Astrocyte (in vitro differentiated cells and primary cell): ENCODE measurements around the gene C3orf62. TPM values are rescaled to one million over a fixed set of nuclear protein-coding genes. Genes with fewer than 3 reads are reported as not detected.

ENCODE experiments used
- DNase-seq: peaks from one replicate; pipeline ENCODE4 v3.0.0-alpha.2; 2010; ENCODE audit warnings: low read depth
- FAIRE-seq: peaks from 2 replicates; lab custom pipeline; 2011; peaks lifted over from hg19 to GRCh38; lab: Jason Lieb, UNC
- H2AFZ ChIP-seq: 2 replicates; pipeline ENCODE4 v1.6.0; 2012; ENCODE audit warnings: low read depth, low read length, inconsistent platforms
- H3K27ac ChIP-seq: 2 replicates; pipeline ENCODE4 v1.5.1; 2011; ENCODE audit warnings: low read depth, low read length, inconsistent platforms
- H3K27me3 ChIP-seq: 2 replicates; pipeline ENCODE4 v1.6.0; 2011; ENCODE audit warnings: low read length, inconsistent platforms; ENCODE audit not compliant: insufficient read depth
- H3K36me3 ChIP-seq: 2 replicates; pipeline ENCODE4 v1.5.1; 2011; ENCODE audit warnings: low read length, inconsistent platforms; ENCODE audit not compliant: insufficient read depth
- H3K4me1 ChIP-seq: 2 replicates; pipeline ENCODE4 v1.5.1; 2011; ENCODE audit warnings: low read length, inconsistent platforms; ENCODE audit not compliant: insufficient read depth
- H3K4me2 ChIP-seq: 2 replicates; pipeline ENCODE4 v1.6.0; 2012; ENCODE audit warnings: low read length, inconsistent platforms
- H3K4me3 ChIP-seq: 2 replicates; pipeline ENCODE4 v1.5.1; 2011; ENCODE audit warnings: low read depth, mild to moderate bottlenecking, low read length, inconsistent platforms; ENCODE audit not compliant: insufficient read depth
- H3K79me2 ChIP-seq: 2 replicates; pipeline ENCODE4 v1.6.0; 2012; ENCODE audit warnings: mild to moderate bottlenecking, low read length, inconsistent platforms; ENCODE audit not compliant: insufficient read depth
- H3K9ac ChIP-seq: 2 replicates; pipeline ENCODE4 v1.6.0; 2012; ENCODE audit warnings: mild to moderate bottlenecking, low read length, inconsistent platforms
- H3K9me3 ChIP-seq: 2 replicates; pipeline ENCODE4 v1.5.1; 2012; ENCODE audit warnings: low read depth, mild to moderate bottlenecking, low read length, inconsistent platforms; ENCODE audit not compliant: insufficient read depth
- H4K20me1 ChIP-seq: 2 replicates; pipeline ENCODE4 v1.6.0; 2012; ENCODE audit warnings: low read length, inconsistent platforms; ENCODE audit not compliant: insufficient read depth
- H3K27ac Mint-ChIP-seq: one replicate; pipeline ENCODE4 v1.8.0; 2021; ENCODE audit warnings: mild to moderate bottlenecking, mixed read lengths; ENCODE audit not compliant: unreplicated experiment
- H3K27me3 Mint-ChIP-seq: one replicate; pipeline ENCODE4 v1.8.0; 2021; ENCODE audit warnings: low read depth, mixed read lengths; ENCODE audit not compliant: unreplicated experiment
- H3K36me3 Mint-ChIP-seq: one replicate; pipeline ENCODE4 v1.8.0; 2021; ENCODE audit warnings: low read depth, mixed read lengths; ENCODE audit not compliant: unreplicated experiment
- H3K4me1 Mint-ChIP-seq: one replicate; pipeline ENCODE4 v1.8.0; 2021; ENCODE audit warnings: low read depth, mixed read lengths; ENCODE audit not compliant: unreplicated experiment
- H3K4me3 Mint-ChIP-seq: one replicate; pipeline ENCODE4 v1.8.0; 2021; ENCODE audit warnings: mild to moderate bottlenecking, moderate library complexity, mixed read lengths; ENCODE audit not compliant: unreplicated experiment
- H3K9me3 Mint-ChIP-seq: one replicate; pipeline ENCODE4 v1.8.0; 2021; ENCODE audit warnings: mild to moderate bottlenecking, mixed read lengths; ENCODE audit not compliant: unreplicated experiment
- EZH2 ChIP-seq: IDR thresholded peaks from 2 replicates; pipeline ENCODE4 v1.6.1; 2012; ENCODE audit warnings: mild to moderate bottlenecking, low read length, inconsistent platforms; ENCODE audit not compliant: insufficient read depth
- total RNA-seq: library from RNA; stranded (reverse); gene quantifications from 2 replicates; pipeline ENCODE4 v1.2.1, GENCODE V29; 2021
- TF ChIP-seq, protein P1 (sequence below): IDR thresholded peaks from 2 replicates; pipeline ENCODE4 v1.5.1; 2011; ENCODE audit warnings: low read depth, mild to moderate bottlenecking, inconsistent platforms, low read length, moderate library complexity; ENCODE audit not compliant: insufficient read depth

The C3orf62 gene
- total RNA-seq, 1 donor from 2014 or later, result 4.8 TPM

DNA sequence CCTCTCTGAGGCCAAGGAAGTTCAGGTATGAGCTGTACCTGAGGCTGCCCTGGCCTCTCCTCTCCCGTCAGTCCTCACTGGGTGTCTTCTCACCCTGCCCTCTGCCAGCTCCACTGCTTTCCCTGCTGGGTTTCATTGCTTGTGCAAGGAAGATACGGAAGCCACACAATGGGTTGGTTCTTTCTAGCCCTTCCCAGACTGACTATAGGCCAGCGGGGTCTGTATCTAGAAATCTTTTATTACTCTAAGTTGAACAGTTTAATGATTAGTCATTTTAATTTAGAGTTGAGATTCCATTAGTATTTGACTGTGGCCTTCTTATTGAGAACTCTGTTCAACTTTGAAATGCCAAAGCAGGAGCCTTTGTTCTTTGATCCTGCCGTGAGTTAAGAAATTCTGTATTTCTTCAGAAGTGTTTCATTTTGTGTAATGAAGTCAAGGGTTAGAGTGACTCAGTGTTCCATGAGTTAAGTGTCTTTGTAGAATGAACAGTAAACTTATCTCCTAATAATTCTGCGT is 16.2 kb downstream of the C3orf62 start:
- Histone ChIP-seq H3K4me3 (no peak overlapping the region), H2AFZ (no peak overlapping the region), H3K27me3 (no peaks in the 10 kb centered on the region), H3K4me2 (no peak overlapping the region), H3K36me3 (no peaks in the 10 kb centered on the region), H3K79me2 (no peaks in the 10 kb centered on the region), H3K9me3 (no peaks in the 10 kb centered on the region), H3K27ac (no peak overlapping the region), H3K4me1 (no peaks in the 10 kb centered on the region), H3K9ac (no peak overlapping the region), H4K20me1 (no peaks in the 10 kb centered on the region)
- no peak overlapping the region for H3K4me3 Mint-ChIP-seq
- TF ChIP-seq, protein P1, sequence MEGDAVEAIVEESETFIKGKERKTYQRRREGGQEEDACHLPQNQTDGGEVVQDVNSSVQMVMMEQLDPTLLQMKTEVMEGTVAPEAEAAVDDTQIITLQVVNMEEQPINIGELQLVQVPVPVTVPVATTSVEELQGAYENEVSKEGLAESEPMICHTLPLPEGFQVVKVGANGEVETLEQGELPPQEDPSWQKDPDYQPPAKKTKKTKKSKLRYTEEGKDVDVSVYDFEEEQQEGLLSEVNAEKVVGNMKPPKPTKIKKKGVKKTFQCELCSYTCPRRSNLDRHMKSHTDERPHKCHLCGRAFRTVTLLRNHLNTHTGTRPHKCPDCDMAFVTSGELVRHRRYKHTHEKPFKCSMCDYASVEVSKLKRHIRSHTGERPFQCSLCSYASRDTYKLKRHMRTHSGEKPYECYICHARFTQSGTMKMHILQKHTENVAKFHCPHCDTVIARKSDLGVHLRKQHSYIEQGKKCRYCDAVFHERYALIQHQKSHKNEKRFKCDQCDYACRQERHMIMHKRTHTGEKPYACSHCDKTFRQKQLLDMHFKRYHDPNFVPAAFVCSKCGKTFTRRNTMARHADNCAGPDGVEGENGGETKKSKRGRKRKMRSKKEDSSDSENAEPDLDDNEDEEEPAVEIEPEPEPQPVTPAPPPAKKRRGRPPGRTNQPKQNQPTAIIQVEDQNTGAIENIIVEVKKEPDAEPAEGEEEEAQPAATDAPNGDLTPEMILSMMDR, result no peak
- DNase-seq (no peak), FAIRE-seq (no peak)
- no peaks in the 10 kb centered on the region for H3K4me1 Mint-ChIP-seq
- H3K27ac Mint-ChIP-seq, result no peak overlapping the region
- H3K27me3 Mint-ChIP-seq, result peaks cover 3% of the 10 kb centered on the region
- no peaks in the 10 kb centered on the region for H3K9me3 Mint-ChIP-seq
- H3K36me3 Mint-ChIP-seq, result no peaks in the 10 kb centered on the region

- DNase-seq, result no peak
- no peaks in the 10 kb centered on the region for H3K36me3 Mint-ChIP-seq
- H4K20me1 ChIP-seq, result no peaks in the 10 kb centered on the region
These were observed 19.8 kb downstream of the C3orf62 start for GRCh38 chr3:49257187-49257586.

More at GRCh38 chr3:49257187-49257586, 19.8 kb downstream of the C3orf62 start:
- Mint-ChIP-seq H3K9me3 (peaks cover 2% of the 10 kb centered on the region), H3K27ac (no peak overlapping the region), H3K27me3 (peaks cover 3% of the 10 kb centered on the region), H3K4me3 (no peak overlapping the region), H3K4me1 (peaks cover 5% of the 10 kb centered on the region)
- no peaks in the 10 kb centered on the region for H3K79me2 ChIP-seq
- no peaks in the 10 kb centered on the region for H3K4me1 ChIP-seq
- no peaks in the 10 kb centered on the region for H3K36me3 ChIP-seq
- H3K27ac ChIP-seq, result no peak overlapping the region
- no peaks in the 10 kb centered on the region for H3K27me3 ChIP-seq
- no peak overlapping the region for H3K9ac ChIP-seq
- H3K4me2 ChIP-seq, result no peak overlapping the region
- no peaks in the 10 kb centered on the region for H3K9me3 ChIP-seq
- no peak overlapping the region for H2AFZ ChIP-seq
- no peak for TF ChIP-seq EZH2
- TF ChIP-seq, protein P1, result no peak
- H3K4me3 ChIP-seq, result no peak overlapping the region
- FAIRE-seq, result no peak
